HEK293 (cell line): Measurements from ENCODE around the gene GBF1.

ENCODE experiments used
- CTCF ChIA-PET: fragments of 350-600 bp; formaldehyde crosslinking; extraction: SDS; loops from one replicate; lab custom pipeline; 2021; ENCODE audit warnings: antibody characterized with exemption; lab: Yijun Ruan, JAX
- POLR2A ChIA-PET: fragments of 300-600 bp; formaldehyde crosslinking; extraction: SDS; loops from one replicate; lab custom pipeline; 2020; ENCODE audit warnings: antibody characterized with exemption, inconsistent platforms; lab: Yijun Ruan, JAX
- H3K27ac ChIP-seq: fragments of 200-500 bp; sonication (Bioruptor generic); 2 replicates; pipeline ENCODE4 v1.5.1; 2014; ENCODE audit warnings: low read depth, low read length, control low read depth, inconsistent platforms; ENCODE audit errors: extremely low read depth
- H3K36me3 ChIP-seq, 2 experiments: fragments of 200-500 bp in 1 of 2; sonication (Bioruptor generic) in 1 of 2; 1 replicate in 1 of 2; 2 replicates in 1 of 2; pipeline ENCODE4 v1.5.1; 2014 to 2017; ENCODE audit warnings: inconsistent platforms in 2 of 2, low read length in 2 of 2; ENCODE audit not compliant: control insufficient read depth in 2 of 2, insufficient read depth in 1 of 2
- H3K4me1 ChIP-seq: fragments of 200-500 bp; sonication (Bioruptor generic); 2 replicates; pipeline ENCODE4 v1.5.1; 2014; ENCODE audit warnings: mild to moderate bottlenecking, low read length, inconsistent platforms; ENCODE audit not compliant: control insufficient read depth, insufficient read depth
- H3K4me3 ChIP-seq: 2 replicates; pipeline ENCODE4 v1.5.1; 2011; ENCODE audit warnings: low read depth, mild to moderate bottlenecking, control low read depth, low read length, moderate library complexity
- H3K9me3 ChIP-seq: fragments of 200-500 bp; sonication (Bioruptor generic); 2 replicates; pipeline ENCODE4 v1.5.1; 2014; ENCODE audit warnings: low read depth, low read length, inconsistent platforms; ENCODE audit not compliant: control insufficient read depth, insufficient read depth
- BCL11B ChIP-seq: fragments of 450-650 bp; formaldehyde crosslinking; IDR thresholded peaks from 2 replicates; pipeline ENCODE4 v1.5.1; 2016; ENCODE audit warnings: low read depth, missing biosample characterization, missing genetic modification characterization
- GFI1B ChIP-seq: fragments of 450-650 bp; formaldehyde crosslinking; IDR thresholded peaks from 2 replicates; pipeline ENCODE4 v1.5.1; 2016; ENCODE audit warnings: missing biosample characterization, missing genetic modification characterization
- GLIS2 ChIP-seq: fragments of 450-650 bp; formaldehyde crosslinking; IDR thresholded peaks from 2 replicates; pipeline ENCODE4 v1.5.1; 2016; ENCODE audit warnings: missing biosample characterization, missing genetic modification characterization
- SCRT2 ChIP-seq: fragments of 450-650 bp; formaldehyde crosslinking; IDR thresholded peaks from 2 replicates; pipeline ENCODE4 v1.5.1; 2016; ENCODE audit warnings: missing biosample characterization, missing genetic modification characterization
- TCF7L2 ChIP-seq: IDR thresholded peaks from 2 replicates; pipeline ENCODE4 v1.6.1; 2011; ENCODE audit warnings: low read depth, mild to moderate bottlenecking, inconsistent platforms, low read length, moderate library complexity, borderline replicate concordance
- ZBTB17 ChIP-seq: fragments of 450-650 bp; formaldehyde crosslinking; IDR thresholded peaks from 2 replicates; pipeline ENCODE4 v1.5.1; 2016; ENCODE audit warnings: missing biosample characterization, missing genetic modification characterization
- ZBTB48 ChIP-seq: fragments of 450-650 bp; formaldehyde crosslinking; IDR thresholded peaks from 2 replicates; pipeline ENCODE4 v1.5.1; 2016; ENCODE audit warnings: missing biosample characterization, missing genetic modification characterization
- ZNF391 ChIP-seq: fragments of 450-650 bp; formaldehyde crosslinking; IDR thresholded peaks from 2 replicates; pipeline ENCODE4 v1.5.1; 2016; ENCODE audit warnings: low read depth, missing biosample characterization, missing genetic modification characterization, borderline replicate concordance
- ZNF510 ChIP-seq: fragments of 450-650 bp; formaldehyde crosslinking; IDR thresholded peaks from 2 replicates; pipeline ENCODE4 v1.5.1; 2018; ENCODE audit warnings: mild to moderate bottlenecking, missing genetic modification characterization, missing biosample characterization; ENCODE audit not compliant: insufficient replicate concordance
- ZNF561 ChIP-seq: fragments of 450-650 bp; IDR thresholded peaks from 2 replicates; pipeline ENCODE4 v1.5.1; 2018; ENCODE audit warnings: missing biosample characterization, missing genetic modification characterization, borderline replicate concordance
- ZNF600 ChIP-seq: fragments of 450-650 bp; formaldehyde crosslinking; IDR thresholded peaks from 2 replicates; pipeline ENCODE4 v1.5.1; 2016; ENCODE audit warnings: missing biosample characterization, missing genetic modification characterization
- ZNF623 ChIP-seq: fragments of 450-650 bp; formaldehyde crosslinking; IDR thresholded peaks from 2 replicates; pipeline ENCODE4 v1.5.1; 2016; ENCODE audit warnings: missing biosample characterization, missing genetic modification characterization
- ZNF768 ChIP-seq: fragments of 450-650 bp; formaldehyde crosslinking; IDR thresholded peaks from 2 replicates; pipeline ENCODE4 v1.5.1; 2018; ENCODE audit warnings: missing biosample characterization, mild to moderate bottlenecking, missing genetic modification characterization
- ZNF777 ChIP-seq: fragments of 450-650 bp; formaldehyde crosslinking; IDR thresholded peaks from 2 replicates; pipeline ENCODE4 v1.5.1; 2017; ENCODE audit warnings: missing biosample characterization, missing genetic modification characterization, borderline replicate concordance
- TF ChIP-seq, protein P1 (sequence below): fragments of 450-650 bp; formaldehyde crosslinking; IDR thresholded peaks from 2 replicates; pipeline ENCODE4 v1.5.1; 2017; ENCODE audit warnings: missing biosample characterization, missing genetic modification characterization
- TF ChIP-seq, protein P2 (sequence below): fragments of 450-650 bp; formaldehyde crosslinking; IDR thresholded peaks from 2 replicates; pipeline ENCODE4 v1.5.1; 2016; ENCODE audit warnings: missing biosample characterization, missing genetic modification characterization
- TF ChIP-seq, protein P3 (sequence below): fragments of 450-650 bp; formaldehyde crosslinking; IDR thresholded peaks from 2 replicates; pipeline ENCODE4 v1.5.1; 2016; ENCODE audit warnings: missing biosample characterization, missing genetic modification characterization
- TF ChIP-seq, protein P4 (sequence below): fragments of 450-650 bp; formaldehyde crosslinking; IDR thresholded peaks from 2 replicates; pipeline ENCODE4 v1.5.1; 2017; ENCODE audit warnings: missing biosample characterization, mild to moderate bottlenecking, missing genetic modification characterization, moderate library complexity
- TF ChIP-seq, protein P5 (sequence below): fragments of 450-650 bp; formaldehyde crosslinking; IDR thresholded peaks from 2 replicates; pipeline ENCODE4 v1.5.1; 2016; ENCODE audit warnings: missing biosample characterization, missing genetic modification characterization
- TF ChIP-seq, protein P6 (sequence below): fragments of 450-650 bp; formaldehyde crosslinking; IDR thresholded peaks from 2 replicates; pipeline ENCODE4 v1.5.1; 2017; ENCODE audit warnings: missing biosample characterization, missing genetic modification characterization

The GBF1 gene

DNA sequence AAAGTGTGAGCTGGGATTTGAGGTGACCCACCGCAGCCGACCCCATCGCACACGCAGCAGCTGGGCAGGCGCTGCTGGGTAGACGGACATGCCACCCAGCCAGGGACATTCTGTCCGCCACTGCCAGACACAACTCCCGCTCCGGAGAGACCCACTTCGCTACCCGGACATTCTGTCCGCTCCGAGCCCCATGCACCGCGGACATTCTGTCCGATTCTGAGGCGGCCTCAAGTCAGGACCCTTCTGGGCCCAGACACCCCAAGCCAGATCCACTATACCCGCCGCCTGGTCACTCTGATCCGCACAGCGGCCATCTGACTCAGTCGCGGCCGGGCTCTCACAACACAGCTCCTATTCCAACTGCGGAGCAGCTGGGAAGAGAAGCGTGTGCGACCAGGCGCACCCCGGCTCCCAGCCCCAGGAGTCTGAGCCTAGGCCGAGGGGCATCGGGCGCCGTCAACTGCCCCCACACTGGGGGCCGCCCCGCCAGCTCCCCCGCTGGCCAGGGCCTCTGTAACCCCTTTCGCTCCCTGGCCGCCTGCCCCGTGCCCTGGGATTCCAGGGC lies 4.8 kb upstream of the GBF1 start (continued):
- TF ChIP-seq, protein P1, sequence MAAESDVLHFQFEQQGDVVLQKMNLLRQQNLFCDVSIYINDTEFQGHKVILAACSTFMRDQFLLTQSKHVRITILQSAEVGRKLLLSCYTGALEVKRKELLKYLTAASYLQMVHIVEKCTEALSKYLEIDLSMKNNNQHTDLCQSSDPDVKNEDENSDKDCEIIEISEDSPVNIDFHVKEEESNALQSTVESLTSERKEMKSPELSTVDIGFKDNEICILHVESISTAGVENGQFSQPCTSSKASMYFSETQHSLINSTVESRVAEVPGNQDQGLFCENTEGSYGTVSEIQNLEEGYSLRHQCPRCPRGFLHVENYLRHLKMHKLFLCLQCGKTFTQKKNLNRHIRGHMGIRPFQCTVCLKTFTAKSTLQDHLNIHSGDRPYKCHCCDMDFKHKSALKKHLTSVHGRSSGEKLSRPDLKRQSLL = no peak
- TF ChIP-seq, protein P2, sequence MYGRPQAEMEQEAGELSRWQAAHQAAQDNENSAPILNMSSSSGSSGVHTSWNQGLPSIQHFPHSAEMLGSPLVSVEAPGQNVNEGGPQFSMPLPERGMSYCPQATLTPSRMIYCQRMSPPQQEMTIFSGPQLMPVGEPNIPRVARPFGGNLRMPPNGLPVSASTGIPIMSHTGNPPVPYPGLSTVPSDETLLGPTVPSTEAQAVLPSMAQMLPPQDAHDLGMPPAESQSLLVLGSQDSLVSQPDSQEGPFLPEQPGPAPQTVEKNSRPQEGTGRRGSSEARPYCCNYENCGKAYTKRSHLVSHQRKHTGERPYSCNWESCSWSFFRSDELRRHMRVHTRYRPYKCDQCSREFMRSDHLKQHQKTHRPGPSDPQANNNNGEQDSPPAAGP (tag by site-specific recombination) = no peak
- TF ChIP-seq ZNF777 = no peak
- no peak for TF ChIP-seq TCF7L2
- TF ChIP-seq, protein P3, sequence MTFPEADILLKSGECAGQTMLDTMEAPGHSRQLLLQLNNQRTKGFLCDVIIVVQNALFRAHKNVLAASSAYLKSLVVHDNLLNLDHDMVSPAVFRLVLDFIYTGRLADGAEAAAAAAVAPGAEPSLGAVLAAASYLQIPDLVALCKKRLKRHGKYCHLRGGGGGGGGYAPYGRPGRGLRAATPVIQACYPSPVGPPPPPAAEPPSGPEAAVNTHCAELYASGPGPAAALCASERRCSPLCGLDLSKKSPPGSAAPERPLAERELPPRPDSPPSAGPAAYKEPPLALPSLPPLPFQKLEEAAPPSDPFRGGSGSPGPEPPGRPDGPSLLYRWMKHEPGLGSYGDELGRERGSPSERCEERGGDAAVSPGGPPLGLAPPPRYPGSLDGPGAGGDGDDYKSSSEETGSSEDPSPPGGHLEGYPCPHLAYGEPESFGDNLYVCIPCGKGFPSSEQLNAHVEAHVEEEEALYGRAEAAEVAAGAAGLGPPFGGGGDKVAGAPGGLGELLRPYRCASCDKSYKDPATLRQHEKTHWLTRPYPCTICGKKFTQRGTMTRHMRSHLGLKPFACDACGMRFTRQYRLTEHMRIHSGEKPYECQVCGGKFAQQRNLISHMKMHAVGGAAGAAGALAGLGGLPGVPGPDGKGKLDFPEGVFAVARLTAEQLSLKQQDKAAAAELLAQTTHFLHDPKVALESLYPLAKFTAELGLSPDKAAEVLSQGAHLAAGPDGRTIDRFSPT (tag by site-specific recombination) = no peak
- no peak for TF ChIP-seq BCL11B (tag by site-specific recombination)
- TF ChIP-seq, all 188 proteins: peak for 0

DNA sequence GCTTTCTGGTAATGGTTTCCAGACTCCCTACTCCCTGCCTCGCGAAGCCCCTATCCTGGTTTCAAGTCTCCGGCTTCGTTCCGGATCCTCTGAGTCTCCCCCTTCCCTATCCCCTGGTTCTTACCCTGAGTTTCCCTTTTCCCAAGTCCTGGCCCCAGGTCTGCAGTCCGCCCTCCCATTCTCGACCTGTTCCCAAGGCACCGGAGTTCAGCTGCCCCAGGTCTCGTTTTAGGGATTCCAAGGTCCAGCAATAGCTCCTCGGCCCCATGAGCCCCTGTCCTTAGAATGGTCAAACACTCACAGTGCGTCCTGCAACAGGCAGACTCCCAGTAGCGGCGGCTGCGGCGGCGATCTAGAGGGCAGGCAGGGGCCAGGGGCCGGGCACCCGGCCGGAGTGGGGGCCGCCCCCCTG lies 4.3 kb upstream of the GBF1 start:
- Histone ChIP-seq H3K36me3 (no peaks in the 10 kb centered on the region), H3K4me3 (peak overlapping the region; percentile 18), H3K9me3 (no peaks in the 10 kb centered on the region), H3K4me1 (no peaks in the 10 kb centered on the region; the same call in 1 of the 2 replicates), H3K27ac (no peak overlapping the region)
- TF ChIP-seq ZBTB48 (tag by site-specific recombination) = 0 out of 2 replicates have a peak, but pooled peaks have one; percentile 31
- TF ChIP-seq GLIS2 (tag by site-specific recombination) = 0 out of 2 replicates have a peak, but pooled peaks have one; percentile 59
- peak; percentile 51; the same call in 1 of the 2 replicates for TF ChIP-seq SCRT2 (tag by site-specific recombination)
- TF ChIP-seq, protein P4, sequence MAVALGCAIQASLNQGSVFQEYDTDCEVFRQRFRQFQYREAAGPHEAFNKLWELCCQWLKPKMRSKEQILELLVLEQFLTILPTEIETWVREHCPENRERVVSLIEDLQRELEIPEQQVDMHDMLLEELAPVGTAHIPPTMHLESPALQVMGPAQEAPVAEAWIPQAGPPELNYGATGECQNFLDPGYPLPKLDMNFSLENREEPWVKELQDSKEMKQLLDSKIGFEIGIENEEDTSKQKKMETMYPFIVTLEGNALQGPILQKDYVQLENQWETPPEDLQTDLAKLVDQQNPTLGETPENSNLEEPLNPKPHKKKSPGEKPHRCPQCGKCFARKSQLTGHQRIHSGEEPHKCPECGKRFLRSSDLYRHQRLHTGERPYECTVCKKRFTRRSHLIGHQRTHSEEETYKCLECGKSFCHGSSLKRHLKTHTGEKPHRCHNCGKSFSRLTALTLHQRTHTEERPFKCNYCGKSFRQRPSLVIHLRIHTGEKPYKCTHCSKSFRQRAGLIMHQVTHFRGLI (tag by site-specific recombination) = no peak
- peak; percentile 43; the same call in 1 of the 2 replicates for TF ChIP-seq BCL11B (tag by site-specific recombination)
- peak; percentile 20; the same call in 1 of the 2 replicates for TF ChIP-seq ZNF600
- no peak for TF ChIP-seq ZNF768 (tag by site-specific recombination)
- TF ChIP-seq GFI1B (tag by site-specific recombination) = no peak
- TF ChIP-seq, all 188 proteins: peak for 5
- ChIA-PET CTCF (interaction anchor here (0.8 to 17.5 kb wide), 3 partner anchors 10 to 110 kb away, joined by 5 to 531 read pairs (median 31); no protein-coding TSS in a partner anchor), POLR2A (interaction anchor here (1.2 to 1.7 kb wide), 3 partner anchors 10 to 71 kb away, joined by 3 to 9 read pairs (median 4); no protein-coding TSS in a partner anchor)

DNA sequence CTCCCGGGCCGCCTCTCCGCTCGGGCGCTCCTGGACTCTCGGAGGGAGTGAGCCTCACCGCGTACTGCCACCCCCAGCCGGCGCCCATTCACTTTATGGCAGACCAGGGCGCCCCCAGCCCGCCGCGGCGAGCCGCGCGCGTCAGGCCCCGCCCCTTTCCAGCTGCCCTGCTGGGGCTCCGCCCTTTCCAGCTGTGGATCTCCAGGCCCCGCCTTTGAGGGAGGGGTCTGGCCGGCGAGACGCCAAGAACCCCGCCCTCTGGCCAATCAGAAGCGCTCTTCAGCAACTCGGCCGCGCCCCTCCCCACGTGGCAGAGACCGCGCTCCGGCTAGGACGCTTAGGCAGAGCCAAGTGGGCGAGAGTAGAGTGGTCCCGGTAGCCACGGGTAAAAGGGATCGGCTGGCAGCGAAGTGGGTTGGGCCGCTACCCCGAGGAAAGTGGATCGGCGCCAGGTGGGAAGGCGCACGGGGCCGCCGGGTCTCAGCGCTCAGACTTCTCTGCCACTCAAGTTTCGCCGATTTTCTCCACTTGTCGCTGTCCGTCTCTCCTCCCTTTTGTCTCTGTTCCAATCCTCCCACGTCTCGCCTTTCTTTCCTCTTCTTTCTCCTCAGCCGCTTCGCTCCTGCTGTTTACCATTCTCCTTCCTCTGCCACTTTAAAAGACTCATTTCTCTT lies 3.8 kb upstream of the GBF1 start, which contains the start of gene PITX3:
Gene PITX3 (minus strand): TSS at position 69 of the 674 bp plus-strand sequence. CDS start 9,432 bp downstream, outside the sequence.
- H3K27ac ChIP-seq = no peak within 1 kb of the TSS
- H3K4me1 ChIP-seq = peaks cover 3% of the 10 kb centered on the region
- H3K4me3 ChIP-seq = peak within 1 kb of the TSS; percentile 46
- POLR2A ChIA-PET = interaction anchor here (1.2 to 1.7 kb wide), 3 partner anchors 11 to 72 kb away, joined by 3 to 9 read pairs (median 4); no protein-coding TSS in a partner anchor
- H3K9me3 ChIP-seq = no peaks in the 10 kb centered on the region
- CTCF ChIA-PET = interaction anchor here (0.8 to 17.5 kb wide), 3 partner anchors 11 to 110 kb away, joined by 5 to 531 read pairs (median 31); no protein-coding TSS in a partner anchor
- no peaks in the 10 kb centered on the region for H3K36me3 ChIP-seq
- TF ChIP-seq ZNF391 (tag by site-specific recombination) (no peak), ZBTB17 (tag by site-specific recombination) (peak; percentile 83), ZNF561 (tag by site-specific recombination) (0 out of 2 replicates have a peak, but pooled peaks have one; percentile 36), ZNF600 (no peak; the same call in 1 of the 2 replicates), ZNF623 (no peak), ZNF510 (tag by site-specific recombination) (no peak)
- TF ChIP-seq, protein P5, sequence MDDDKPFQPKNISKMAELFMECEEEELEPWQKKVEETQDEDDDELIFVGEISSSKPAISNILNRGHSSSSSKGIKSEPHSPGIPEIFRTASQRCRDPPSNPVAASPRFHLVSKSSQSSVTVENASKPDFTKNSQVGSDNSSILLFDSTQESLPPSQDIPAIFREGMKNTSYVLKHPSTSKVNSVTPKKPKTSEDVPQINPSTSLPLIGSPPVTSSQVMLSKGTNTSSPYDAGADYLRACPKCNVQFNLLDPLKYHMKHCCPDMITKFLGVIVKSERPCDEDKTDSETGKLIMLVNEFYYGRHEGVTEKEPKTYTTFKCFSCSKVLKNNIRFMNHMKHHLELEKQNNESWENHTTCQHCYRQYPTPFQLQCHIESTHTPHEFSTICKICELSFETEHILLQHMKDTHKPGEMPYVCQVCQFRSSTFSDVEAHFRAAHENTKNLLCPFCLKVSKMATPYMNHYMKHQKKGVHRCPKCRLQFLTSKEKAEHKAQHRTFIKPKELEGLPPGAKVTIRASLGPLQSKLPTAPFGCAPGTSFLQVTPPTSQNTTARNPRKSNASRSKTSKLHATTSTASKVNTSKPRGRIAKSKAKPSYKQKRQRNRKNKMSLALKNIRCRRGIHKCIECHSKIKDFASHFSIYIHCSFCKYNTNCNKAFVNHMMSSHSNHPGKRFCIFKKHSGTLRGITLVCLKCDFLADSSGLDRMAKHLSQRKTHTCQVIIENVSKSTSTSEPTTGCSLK (tag by site-specific recombination) = no peak
- TF ChIP-seq, protein P6, sequence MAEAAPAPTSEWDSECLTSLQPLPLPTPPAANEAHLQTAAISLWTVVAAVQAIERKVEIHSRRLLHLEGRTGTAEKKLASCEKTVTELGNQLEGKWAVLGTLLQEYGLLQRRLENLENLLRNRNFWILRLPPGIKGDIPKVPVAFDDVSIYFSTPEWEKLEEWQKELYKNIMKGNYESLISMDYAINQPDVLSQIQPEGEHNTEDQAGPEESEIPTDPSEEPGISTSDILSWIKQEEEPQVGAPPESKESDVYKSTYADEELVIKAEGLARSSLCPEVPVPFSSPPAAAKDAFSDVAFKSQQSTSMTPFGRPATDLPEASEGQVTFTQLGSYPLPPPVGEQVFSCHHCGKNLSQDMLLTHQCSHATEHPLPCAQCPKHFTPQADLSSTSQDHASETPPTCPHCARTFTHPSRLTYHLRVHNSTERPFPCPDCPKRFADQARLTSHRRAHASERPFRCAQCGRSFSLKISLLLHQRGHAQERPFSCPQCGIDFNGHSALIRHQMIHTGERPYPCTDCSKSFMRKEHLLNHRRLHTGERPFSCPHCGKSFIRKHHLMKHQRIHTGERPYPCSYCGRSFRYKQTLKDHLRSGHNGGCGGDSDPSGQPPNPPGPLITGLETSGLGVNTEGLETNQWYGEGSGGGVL (tag by site-specific recombination) = no peak
